Ovary (tissue), 9 donors: ENCODE results near the gene AVPR1A. TPM values are rescaled to one million over a fixed set of nuclear protein-coding genes. Genes with fewer than 3 reads are reported as not detected.

Experiments used
- DNase-seq, 5 donors: peaks; one replicate each; pipeline ENCODE4 v3.0.0-alpha.2; 2019 to 2020
- H3K27ac ChIP-seq, 2 donors: fragments of 200-600 bp; one replicate each; pipeline versions ENCODE4 v1.5.1 to v1.8.0; 2019 to 2022
- H3K27me3 ChIP-seq: fragments of 200-600 bp; one replicate; pipeline ENCODE4 v1.8.0; 2022
- H3K36me3 ChIP-seq: fragments of 200-600 bp; sonication (generic); one replicate; pipeline ENCODE4 v1.5.1; 2019
- H3K4me1 ChIP-seq: one replicate; pipeline ENCODE4 v1.8.1; 2013; ENCODE audit warnings: mild to moderate bottlenecking, moderate library complexity; ENCODE audit not compliant: insufficient read depth
- H3K4me3 ChIP-seq: fragments of 200-600 bp; sonication (generic); one replicate; pipeline ENCODE4 v1.5.1; 2017
- H3K9me3 ChIP-seq, 2 donors: fragments of 200-600 bp in 1 of 2; sonication (generic) in 1 of 2; one replicate each; pipeline versions ENCODE4 v1.5.1 to v1.8.1; 2013 to 2019; ENCODE audit warnings: mild to moderate bottlenecking in 1 of 2, moderate library complexity in 1 of 2
- EP300 ChIP-seq: sonication (generic); formaldehyde crosslinking; IDR thresholded peaks from one replicate; pipeline ENCODE4 v1.6.1; 2017; ENCODE audit warnings: antibody characterized with exemption
- POLR2A ChIP-seq: fragments of 450-650 bp; IDR thresholded peaks from one replicate; pipeline ENCODE4 v1.6.1; 2017; ENCODE audit warnings: antibody characterized with exemption, mild to moderate bottlenecking, moderate library complexity
- WGBS, 3 donors: extraction: QIAGEN DNeasy Blood & Tissue Kit in 1 of 3; methylation state at CpG; one replicate each; pipeline versions ENCODE4 v1.1.5 to v1.1.7; 2013 to 2017; 5-methylcytosine and 5-hydroxymethylcytosine counted together
- intact Hi-C, 4 donors: fragments of 100-400 bp; cut with DNase I; formaldehyde crosslinking; loops; one replicate each; pipeline versions ENCODE4 v1.11.0 to v1.15.1; 2022 to 2023
- polyA plus RNA-seq, 2 donors: library from polyadenylated mRNA; stranded (reverse); fragments of 200-250 nt in 1 of 2; fragments of 350-450 nt in 1 of 2; fragmentation: Illumina TruSeq in 1 of 2; extraction: RNeasy Lipid Tissue Mini Kit (QIAGEN cat#74804) in 1 of 2; gene quantifications; one replicate each; pipeline ENCODE4 v1.2.3, GENCODE V29; 2013 to 2014
- total RNA-seq, 7 donors: library from RNA; depleted of rRNA in 2 of 7; stranded (reverse); fragments of >200 nt in 2 of 7; fragmentation: NEBNext Ultra II Directional in 3 of 7; extraction: Animal tissue kit (Norgen Biotek cat#: 25700) in 3 of 7; gene quantifications; one replicate each; pipeline versions ENCODE4 v1.1.0 to v1.2.4, GENCODE V29; 2016 to 2023
- TF ChIP-seq, protein P1 (sequence below), 3 donors: fragments of 450-650 bp in 2 of 3; fragments of 200-600 bp in 1 of 3; IDR thresholded peaks; one replicate each; pipeline versions ENCODE4 v1.5.1 to v1.8.0; 2016 to 2022; ENCODE audit warnings: antibody characterized with exemption in 3 of 3, mild to moderate bottlenecking in 1 of 3
- donor health status: DM: no; HTN: no; CAD: no; lungs with moderate emphysema.
- donor health status: DM: no; HTN: no; CAD: no.
- donor health status: Bipolar disorder and iron deficiency.
- donor health status: DM: yes; HTN: yes; CAD: no.
- donor health status: DM: no; HTN: no; CAD: no.
- donor health status: DM: yes; HTN: yes; CAD: no.

AVPR1A gene
- total and polyA plus RNA-seq, 9 donors = 0.40 to 7.7 (median 1.3) TPM

DNA sequence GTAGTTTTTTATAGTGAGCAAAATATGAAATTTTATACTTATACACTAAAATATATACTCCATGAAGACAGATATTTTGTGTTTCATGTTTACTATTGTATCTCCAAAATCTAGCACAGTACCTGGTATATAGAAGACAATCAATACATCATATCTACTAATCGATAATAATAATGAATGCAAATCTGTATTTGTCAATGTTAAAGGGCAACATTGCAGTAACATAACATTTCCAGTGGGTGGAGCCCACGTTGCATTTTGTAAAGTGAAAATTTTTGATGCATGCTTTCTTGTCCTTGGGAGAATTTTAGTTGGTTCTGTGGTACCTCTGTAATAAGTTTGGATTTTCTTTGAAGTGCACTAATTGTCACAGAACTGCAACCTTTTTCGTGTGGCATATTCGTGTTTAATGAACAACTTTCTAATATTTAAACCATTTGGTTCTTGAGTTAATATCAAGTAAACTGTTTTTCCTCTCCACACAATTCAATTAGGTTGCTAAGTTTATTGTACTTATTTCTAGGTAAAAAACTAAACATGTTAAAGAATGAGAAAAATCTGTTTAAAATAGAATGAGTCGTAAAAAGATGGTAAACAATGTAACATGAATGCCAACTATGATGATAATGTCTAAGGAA is 47.4 kb downstream of the AVPR1A start:
- Histone ChIP-seq H3K36me3 (no peaks in the 10 kb centered on the region), H3K4me3 (no peak overlapping the region), H3K27me3 (no peaks in the 10 kb centered on the region), H3K4me1 (no peaks in the 10 kb centered on the region), H3K27ac (no peak overlapping the region), H3K9me3 (no peaks in the 10 kb centered on the region)
- TF ChIP-seq, protein P1, sequence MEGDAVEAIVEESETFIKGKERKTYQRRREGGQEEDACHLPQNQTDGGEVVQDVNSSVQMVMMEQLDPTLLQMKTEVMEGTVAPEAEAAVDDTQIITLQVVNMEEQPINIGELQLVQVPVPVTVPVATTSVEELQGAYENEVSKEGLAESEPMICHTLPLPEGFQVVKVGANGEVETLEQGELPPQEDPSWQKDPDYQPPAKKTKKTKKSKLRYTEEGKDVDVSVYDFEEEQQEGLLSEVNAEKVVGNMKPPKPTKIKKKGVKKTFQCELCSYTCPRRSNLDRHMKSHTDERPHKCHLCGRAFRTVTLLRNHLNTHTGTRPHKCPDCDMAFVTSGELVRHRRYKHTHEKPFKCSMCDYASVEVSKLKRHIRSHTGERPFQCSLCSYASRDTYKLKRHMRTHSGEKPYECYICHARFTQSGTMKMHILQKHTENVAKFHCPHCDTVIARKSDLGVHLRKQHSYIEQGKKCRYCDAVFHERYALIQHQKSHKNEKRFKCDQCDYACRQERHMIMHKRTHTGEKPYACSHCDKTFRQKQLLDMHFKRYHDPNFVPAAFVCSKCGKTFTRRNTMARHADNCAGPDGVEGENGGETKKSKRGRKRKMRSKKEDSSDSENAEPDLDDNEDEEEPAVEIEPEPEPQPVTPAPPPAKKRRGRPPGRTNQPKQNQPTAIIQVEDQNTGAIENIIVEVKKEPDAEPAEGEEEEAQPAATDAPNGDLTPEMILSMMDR (IDR thresholded peaks at IDR 0.05) = peak in 2 of 3 donors; percentile 24 to 42
- TF ChIP-seq EP300 (no peak), POLR2A (no peak)
- no peak for DNase-seq
- intact Hi-C loops = loop anchor here in 1 of 4 donors (10.0 kb wide), 1 partner anchor 701 kb away; no protein-coding TSS in a partner anchor
- 3 to 7% (median 3%) methylated on average over 5 of the region's 5 CpGs for WGBS, 3 donors

DNA sequence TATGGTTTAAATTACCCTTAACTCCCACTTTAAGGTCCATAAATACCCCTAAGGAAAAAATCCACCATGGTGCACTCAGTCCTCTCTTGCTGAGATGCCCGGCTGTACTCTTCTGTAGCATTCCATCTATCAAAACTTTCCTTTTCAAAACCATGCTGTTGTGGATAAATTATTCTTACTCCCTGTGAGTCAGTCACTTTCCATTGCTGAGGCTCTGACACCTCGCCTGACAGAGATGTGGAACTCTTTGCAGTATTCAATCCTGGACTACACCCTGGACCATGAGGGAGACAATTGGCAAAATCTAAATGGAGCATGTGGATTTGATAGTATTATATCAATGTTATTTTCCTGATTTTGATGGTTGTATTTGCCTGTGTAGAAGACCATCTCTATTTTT is 49.1 kb downstream of the AVPR1A start:
- H3K4me3 ChIP-seq = no peak overlapping the region
- intact Hi-C loops = loop anchor here in 1 of 4 donors (10.0 kb wide), 1 partner anchor 703 kb away; no protein-coding TSS in a partner anchor
- DNase-seq = no peak
- H3K27me3 ChIP-seq = no peaks in the 10 kb centered on the region
- TF ChIP-seq, protein P1 (IDR thresholded peaks at IDR 0.05) = no peak
- no peak for TF ChIP-seq POLR2A
- H3K4me1 ChIP-seq = no peaks in the 10 kb centered on the region
- H3K27ac ChIP-seq = no peak overlapping the region
- no peaks in the 10 kb centered on the region for H3K36me3 ChIP-seq
- WGBS, 3 donors = 65 to 78% (median 74%) methylated on average over 2 of the region's 2 CpGs
- no peaks in the 10 kb centered on the region for H3K9me3 ChIP-seq

DNA sequence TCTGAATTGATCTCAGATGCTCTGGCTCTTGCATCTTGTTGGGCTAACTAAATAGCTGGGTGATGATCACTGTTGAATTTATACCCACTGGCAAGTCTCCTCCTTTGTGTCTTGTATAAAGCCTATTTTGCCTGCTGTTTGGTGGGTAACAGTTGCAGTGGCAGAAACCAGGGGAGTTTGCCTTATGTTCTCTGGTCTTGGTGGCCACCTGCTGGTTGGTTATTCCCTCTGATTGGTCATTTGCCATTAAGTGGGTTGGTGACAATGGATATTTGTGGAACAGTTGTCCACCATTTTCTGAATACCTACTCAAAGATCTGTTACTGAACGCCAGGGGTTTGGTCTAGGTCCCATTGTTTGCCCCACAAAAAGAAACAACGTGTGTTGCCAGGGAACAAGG is 52.1 kb downstream of the AVPR1A start:
- no peaks in the 10 kb centered on the region for H3K36me3 ChIP-seq
- H3K4me3 ChIP-seq = no peak overlapping the region
- no peaks in the 10 kb centered on the region for H3K4me1 ChIP-seq
- intact Hi-C loops = no loop called here
- no peak for TF ChIP-seq POLR2A
- TF ChIP-seq, protein P1 (IDR thresholded peaks at IDR 0.05) = no peak
- no peak overlapping the region for H3K27ac ChIP-seq
- H3K27me3 ChIP-seq = no peaks in the 10 kb centered on the region
- no peaks in the 10 kb centered on the region for H3K9me3 ChIP-seq
- DNase-seq = no peak
- 78 to 89% (median 86%) methylated on average over 2 of the region's 2 CpGs for WGBS, 3 donors

DNA sequence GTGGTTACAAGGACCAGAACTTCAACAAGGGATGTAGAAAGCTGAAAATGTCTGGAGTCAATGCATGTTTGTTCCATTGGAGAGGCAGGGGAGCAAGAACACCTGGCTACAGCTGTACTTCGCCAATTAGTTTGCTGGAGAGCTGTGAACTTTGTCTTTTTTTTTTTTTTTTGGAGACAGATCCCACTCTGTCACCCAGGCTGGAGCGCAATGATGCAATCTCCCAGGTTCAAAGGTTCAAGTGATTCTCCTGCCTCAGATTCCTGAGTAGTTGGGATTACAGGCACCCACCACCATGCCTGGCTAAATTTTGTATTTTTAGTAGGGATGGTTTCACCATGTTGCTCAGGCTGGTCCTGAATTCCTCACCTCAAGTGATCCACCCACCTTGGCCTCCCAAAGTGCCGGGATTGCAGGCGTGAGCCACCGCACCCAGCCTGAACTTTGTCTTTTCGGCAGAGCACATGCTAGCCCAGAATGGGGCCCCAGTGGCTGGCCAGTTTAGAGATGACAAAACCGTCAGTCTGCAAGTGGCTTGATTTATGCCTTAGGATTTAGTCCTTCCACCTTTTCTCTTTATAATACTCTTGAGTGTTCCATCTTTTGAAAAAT is 55.5 kb downstream of the AVPR1A start:
- H3K9me3 ChIP-seq = no peaks in the 10 kb centered on the region
- intact Hi-C loops = no loop called here
- DNase-seq = no peak
- no peak overlapping the region for H3K27ac ChIP-seq
- H3K4me3 ChIP-seq = no peak overlapping the region
- no peaks in the 10 kb centered on the region for H3K36me3 ChIP-seq
- WGBS, 3 donors = 95 to 96% (median 95%) methylated on average over 7 of the region's 7 CpGs
- TF ChIP-seq, protein P1 (IDR thresholded peaks at IDR 0.05) = no peak
- no peak for TF ChIP-seq POLR2A
- TF ChIP-seq EP300 = no peak
- H3K27me3 ChIP-seq = no peaks in the 10 kb centered on the region
- no peaks in the 10 kb centered on the region for H3K4me1 ChIP-seq
